ENCODE measurements around the gene CKMT2. TPM values are rescaled to one million over a fixed set of nuclear protein-coding genes. Genes with fewer than 3 reads are reported as not detected.

CKMT2 gene
- total and polyA plus RNA-seq, 2 donors (not counting 3 experiments of a cell fraction or from before 2014, with no cell fraction given) = not detected

DNA sequence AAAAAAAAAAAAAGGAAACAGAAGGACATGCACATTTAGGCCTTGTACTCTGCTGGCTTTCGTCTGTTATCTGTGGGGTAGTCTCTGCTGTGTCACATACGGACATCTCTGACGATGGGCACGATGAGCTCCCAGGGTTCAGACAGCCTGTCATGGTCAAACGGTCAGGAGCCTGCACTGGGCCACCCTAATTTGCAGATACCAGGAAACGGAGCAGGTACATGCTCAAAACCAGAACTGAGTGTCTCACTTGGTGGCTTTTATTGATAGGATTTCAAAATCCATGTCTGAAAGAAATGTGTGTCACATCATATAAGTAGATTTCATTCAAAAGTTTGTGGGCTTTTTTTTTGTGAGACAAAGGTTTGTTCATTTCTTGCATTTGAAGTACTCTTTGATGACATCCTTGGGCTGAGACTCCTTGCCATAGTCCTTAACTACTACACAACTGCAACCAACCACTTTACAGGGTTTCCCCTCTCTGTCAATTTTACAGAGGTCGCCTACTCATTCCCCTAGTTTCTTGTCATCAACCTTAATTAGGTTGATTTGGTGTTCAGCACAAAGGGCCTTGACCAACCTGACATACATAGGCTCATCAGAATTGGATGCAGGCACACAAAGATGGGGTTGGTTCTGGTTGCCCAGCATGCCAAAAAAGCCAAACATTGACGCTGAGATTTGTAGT lies 9.0 kb downstream of the CKMT2 start:
- CTCF ChIA-PET = no interaction called here
- dilution Hi-C loops (cut with MboI; ENCODE audit: extremely low pct_ligation_motif_present, low sequenced_read_pairs) = no loop called here
- intact Hi-C loops (cut with micrococcal nuclease) = no loop called here

More for the DNA sequence above, 9.0 kb downstream of the CKMT2 start:
- Histone ChIP-seq H4K20me1 (replicated peaks; ENCODE audit: control insufficient read depth, extremely low read depth, insufficient read depth, low read length) (no peaks in the 10 kb centered on the region), H3K9me3 (replicated peaks; ENCODE audit: control insufficient read depth, insufficient read depth, low read length) (no peaks in the 10 kb centered on the region), H3K9ac (replicated peaks; ENCODE audit: extremely low read depth, insufficient read depth, low read length) (no peak overlapping the region), H3K4me2 (ENCODE audit: insufficient read depth, low read length) (no peak overlapping the region), H3K36me3 (ENCODE audit: control insufficient read depth in 2 of 2, extremely low read depth in 1 of 2, insufficient read depth in 2 of 2, low read length in 2 of 2) (no peaks in the 10 kb centered on the region), H2AFZ (ENCODE audit: low read depth, low read length) (no peak overlapping the region), H3K27ac (ENCODE audit: insufficient read depth, low read depth, low read length) (no peak overlapping the region), H3K79me2 (ENCODE audit: control insufficient read depth, insufficient read depth, low read length) (no peaks in the 10 kb centered on the region), H3K27me3 (ENCODE audit: control insufficient read depth in 2 of 2, insufficient read depth in 2 of 2, low read length in 2 of 2) (no peaks in the 10 kb centered on the region), H3K4me3 (replicated peaks in 1 of 3; ENCODE audit: insufficient read depth in 1 of 3, low read depth in 1 of 3, low read length in 3 of 3) (no peak overlapping the region), H3K4me1 (ENCODE audit: control insufficient read depth, extremely low read depth, insufficient read depth, low read length) (no peaks in the 10 kb centered on the region), H3K9me1 (replicated peaks; ENCODE audit: control insufficient read depth, extremely low read depth, insufficient read depth, low read length) (no peaks in the 10 kb centered on the region)
- TF ChIP-seq FOS (IDR thresholded peaks at IDR 0.05; ENCODE audit: borderline replicate concordance, insufficient read depth, low read length) (no peak), POLR2A (IDR thresholded peaks at IDR 0.05; ENCODE audit: low read depth, low read length) (no peak), GATA2 (IDR thresholded peaks at IDR 0.05; ENCODE audit: insufficient read depth, insufficient read length, low read depth, low read length) (no peak), POLR2AphosphoS5 (IDR thresholded peaks at IDR 0.05; ENCODE audit: insufficient read depth, low read depth, low read length) (no peak), MYC (IDR thresholded peaks at IDR 0.05; ENCODE audit: low read depth, low read length) (no peak), JUN (IDR thresholded peaks at IDR 0.05; ENCODE audit: borderline replicate concordance, insufficient read depth, insufficient read length, low read depth) (no peak)
- TF ChIP-seq, protein P1, sequence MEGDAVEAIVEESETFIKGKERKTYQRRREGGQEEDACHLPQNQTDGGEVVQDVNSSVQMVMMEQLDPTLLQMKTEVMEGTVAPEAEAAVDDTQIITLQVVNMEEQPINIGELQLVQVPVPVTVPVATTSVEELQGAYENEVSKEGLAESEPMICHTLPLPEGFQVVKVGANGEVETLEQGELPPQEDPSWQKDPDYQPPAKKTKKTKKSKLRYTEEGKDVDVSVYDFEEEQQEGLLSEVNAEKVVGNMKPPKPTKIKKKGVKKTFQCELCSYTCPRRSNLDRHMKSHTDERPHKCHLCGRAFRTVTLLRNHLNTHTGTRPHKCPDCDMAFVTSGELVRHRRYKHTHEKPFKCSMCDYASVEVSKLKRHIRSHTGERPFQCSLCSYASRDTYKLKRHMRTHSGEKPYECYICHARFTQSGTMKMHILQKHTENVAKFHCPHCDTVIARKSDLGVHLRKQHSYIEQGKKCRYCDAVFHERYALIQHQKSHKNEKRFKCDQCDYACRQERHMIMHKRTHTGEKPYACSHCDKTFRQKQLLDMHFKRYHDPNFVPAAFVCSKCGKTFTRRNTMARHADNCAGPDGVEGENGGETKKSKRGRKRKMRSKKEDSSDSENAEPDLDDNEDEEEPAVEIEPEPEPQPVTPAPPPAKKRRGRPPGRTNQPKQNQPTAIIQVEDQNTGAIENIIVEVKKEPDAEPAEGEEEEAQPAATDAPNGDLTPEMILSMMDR (IDR thresholded peaks at IDR 0.05; ENCODE audit: extremely low read depth in 1 of 2, insufficient read depth in 1 of 2, low read depth in 1 of 2, low read length in 2 of 2) = no peak
- TF ChIP-seq, protein P2, sequence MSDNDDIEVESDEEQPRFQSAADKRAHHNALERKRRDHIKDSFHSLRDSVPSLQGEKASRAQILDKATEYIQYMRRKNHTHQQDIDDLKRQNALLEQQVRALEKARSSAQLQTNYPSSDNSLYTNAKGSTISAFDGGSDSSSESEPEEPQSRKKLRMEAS (IDR thresholded peaks at IDR 0.05; ENCODE audit: insufficient read depth, insufficient read length) = no peak
- POLR2A ChIA-PET = no interaction called here
- DNase-seq (ENCODE audit: low read depth, low spot score) (no peak), FAIRE-seq (no peak)
- no TSS peak for BruUV-seq (replicated peaks)
